SH-SY5Y (cell line): ENCODE data around the gene AGER.

ENCODE experiments used
- GATA2 ChIP-seq: IDR thresholded peaks from 2 replicates; pipeline ENCODE4 v1.6.1; 2011; ENCODE audit warnings: mild to moderate bottlenecking, low read depth, low read length
- GATA3 ChIP-seq: IDR thresholded peaks from 2 replicates; pipeline ENCODE4 v1.6.1; 2011; ENCODE audit warnings: low read depth, mild to moderate bottlenecking, low read length, moderate library complexity

DNA sequence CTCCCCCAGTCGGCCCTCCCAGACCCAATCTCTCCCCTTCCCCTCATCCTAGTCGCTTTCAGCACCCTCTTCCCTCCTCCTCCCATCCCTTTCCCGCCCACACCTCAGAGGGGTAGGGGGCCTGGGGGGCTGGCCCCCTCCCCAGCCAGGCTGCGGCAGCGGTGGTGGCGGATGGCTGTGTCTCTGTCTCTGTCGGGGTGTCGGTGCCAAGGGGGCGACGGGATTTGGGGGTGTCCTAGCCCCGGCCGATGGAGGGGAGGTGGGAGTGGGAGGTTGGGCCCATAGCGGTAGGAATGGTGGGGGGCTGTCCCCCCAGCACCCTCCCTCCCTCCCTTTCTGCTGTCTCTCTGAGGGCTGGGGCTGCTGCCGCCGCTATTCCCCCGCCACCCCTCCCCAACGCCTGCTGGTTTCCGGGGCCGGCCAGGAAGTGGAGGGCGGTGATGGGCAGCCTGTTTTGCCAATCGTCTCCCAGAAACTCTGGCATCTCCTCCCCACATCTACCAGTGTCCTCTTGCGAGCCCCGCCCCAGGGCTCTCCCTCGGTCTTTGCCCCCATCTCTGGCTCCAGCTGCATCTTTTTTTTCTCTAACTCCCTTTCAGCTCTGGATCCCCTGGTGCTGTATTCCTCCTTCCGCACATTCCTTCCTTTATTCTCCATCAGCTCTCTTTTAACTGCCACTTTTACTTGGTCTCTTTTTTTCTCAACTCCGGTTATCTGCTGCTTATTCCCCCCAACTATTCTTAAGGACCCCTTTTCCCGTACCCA lies 8.2 kb downstream of the AGER start, which contains the start of gene AGPAT1:
- TF ChIP-seq GATA2 (no peak; the same call in 1 of the 2 replicates), GATA3 (no peak)
